WTC11 (cell line): ENCODE results near the gene GLRA1. TPM values are rescaled to one million over a fixed set of nuclear protein-coding genes. Genes with fewer than 3 reads are reported as not detected.

ENCODE experiments used
- ATAC-seq: fragments of 200-7000 bp; cut with Tn5 transposase; 2 replicates; pipeline ENCODE4 v1.10.0; 2021; ENCODE audit warnings: mild to moderate bottlenecking, moderate library complexity
- CTCF ChIA-PET: fragments of 300-600 bp; sonication (Branson Sonifier 250); formaldehyde crosslinking; loops from one replicate; lab custom pipeline; 2021; ENCODE audit warnings: antibody characterized with exemption; lab: Charles Lee
- POLR2A ChIA-PET: fragments of 350-600 bp; sonication (Branson Sonifier 250); formaldehyde crosslinking; loops from one replicate; lab custom pipeline; 2021; ENCODE audit warnings: antibody characterized with exemption; lab: Charles Lee
- DNase-seq: peaks from one replicate; pipeline ENCODE4 v3.0.0; 2021; ENCODE audit warnings: low spot score
- H3K27ac Mint-ChIP-seq: 2 replicates; pipeline ENCODE4 v1.8.0; 2021; ENCODE audit warnings: mixed read lengths
- H3K27me3 Mint-ChIP-seq: 2 replicates; pipeline ENCODE4 v1.8.0; 2021; ENCODE audit warnings: low read depth, mild to moderate bottlenecking, moderate library complexity, mixed read lengths
- H3K36me3 Mint-ChIP-seq: 2 replicates; pipeline ENCODE4 v1.8.0; 2021; ENCODE audit warnings: mixed read lengths
- H3K4me1 Mint-ChIP-seq: 2 replicates; pipeline ENCODE4 v1.8.0; 2022; ENCODE audit warnings: mixed read lengths
- H3K4me3 Mint-ChIP-seq: 2 replicates; pipeline ENCODE4 v1.8.0; 2021; ENCODE audit warnings: mild to moderate bottlenecking, moderate library complexity, mixed read lengths
- H3K9me3 Mint-ChIP-seq: 2 replicates; pipeline ENCODE4 v1.8.0; 2021; ENCODE audit warnings: mixed read lengths
- CREB1 ChIP-seq: sonication (generic); formaldehyde crosslinking; IDR thresholded peaks from 2 replicates; pipeline ENCODE4 v1.8.0; 2023; ENCODE audit warnings: mild to moderate bottlenecking, missing genetic modification reagents
- CREM ChIP-seq: sonication (generic); formaldehyde crosslinking; IDR thresholded peaks from 2 replicates; pipeline ENCODE4 v1.8.1; 2022; ENCODE audit warnings: mild to moderate bottlenecking, missing genetic modification reagents, moderate library complexity
- CTCF ChIP-seq: fragments of 200-600 bp; IDR thresholded peaks from 2 replicates; pipeline ENCODE4 v1.8.0; 2022; ENCODE audit warnings: antibody characterized with exemption
- E2F5 ChIP-seq: sonication (generic); formaldehyde crosslinking; IDR thresholded peaks from 2 replicates; pipeline ENCODE4 v1.8.1; 2022; ENCODE audit warnings: mild to moderate bottlenecking, moderate library complexity, missing genetic modification reagents
- ERG ChIP-seq: fragments of 250-450 bp; sonication (Bioruptor Pico); IDR thresholded peaks from 2 replicates; pipeline ENCODE4 v1.8.0; 2021; ENCODE audit warnings: mild to moderate bottlenecking
- ESRRA ChIP-seq: sonication (generic); formaldehyde crosslinking; IDR thresholded peaks from 2 replicates; pipeline ENCODE4 v1.8.1; 2022; ENCODE audit warnings: mild to moderate bottlenecking, missing genetic modification reagents, borderline replicate concordance
- ETV6 ChIP-seq: sonication (generic); formaldehyde crosslinking; IDR thresholded peaks from 2 replicates; pipeline ENCODE4 v1.8.1; 2022; ENCODE audit warnings: mild to moderate bottlenecking, missing genetic modification reagents
- FOXP4 ChIP-seq: sonication (generic); formaldehyde crosslinking; IDR thresholded peaks from 2 replicates; pipeline ENCODE4 v1.8.0; 2022; ENCODE audit warnings: mild to moderate bottlenecking, missing genetic modification reagents
- HMGA2 ChIP-seq: fragments of 250-450 bp; sonication (Bioruptor Pico); IDR thresholded peaks from 2 replicates; pipeline ENCODE4 v1.4.0; 2021; ENCODE audit warnings: mild to moderate bottlenecking, moderate library complexity
- JAZF1 ChIP-seq: fragments of 250-450 bp; sonication (Bioruptor Pico); IDR thresholded peaks from 2 replicates; pipeline ENCODE4 v1.9.0; 2021; ENCODE audit warnings: moderate library complexity, mild to moderate bottlenecking, inconsistent platforms
- KAT7 ChIP-seq: sonication (generic); formaldehyde crosslinking; IDR thresholded peaks from 2 replicates; pipeline ENCODE4 v1.8.1; 2023; ENCODE audit warnings: missing genetic modification reagents, mild to moderate bottlenecking, borderline replicate concordance
- NFE2L1 ChIP-seq: sonication (generic); formaldehyde crosslinking; IDR thresholded peaks from 2 replicates; pipeline ENCODE4 v1.8.1; 2023; ENCODE audit warnings: missing genetic modification reagents
- NFYB ChIP-seq: sonication (generic); formaldehyde crosslinking; conservative IDR thresholded peaks from 2 replicates; pipeline ENCODE4 v1.8.0; 2022; ENCODE audit warnings: low read depth, missing genetic modification reagents
- OVOL2 ChIP-seq: fragments of 250-450 bp; sonication (Bioruptor Pico); IDR thresholded peaks from 2 replicates; pipeline ENCODE4 v1.9.0; 2021; ENCODE audit warnings: mild to moderate bottlenecking, borderline replicate concordance
- PREB ChIP-seq: sonication (generic); formaldehyde crosslinking; IDR thresholded peaks from 2 replicates; pipeline ENCODE4 v1.8.1; 2022; ENCODE audit warnings: mild to moderate bottlenecking, missing genetic modification reagents, moderate library complexity, borderline replicate concordance
- SOX15 ChIP-seq: fragments of 250-450 bp; sonication (Bioruptor Pico); IDR thresholded peaks from 2 replicates; pipeline ENCODE4 v1.9.0; 2021; ENCODE audit warnings: mild to moderate bottlenecking
- TCF7 ChIP-seq: sonication (generic); formaldehyde crosslinking; IDR thresholded peaks from 2 replicates; pipeline ENCODE4 v1.8.0; 2022; ENCODE audit warnings: mild to moderate bottlenecking, low read depth, missing genetic modification reagents, moderate library complexity
- TEAD1 ChIP-seq: sonication (generic); formaldehyde crosslinking; IDR thresholded peaks from 2 replicates; pipeline ENCODE4 v1.8.0; 2022; ENCODE audit warnings: mild to moderate bottlenecking, missing genetic modification reagents
- TP53 ChIP-seq: sonication (generic); formaldehyde crosslinking; IDR thresholded peaks from 2 replicates; pipeline ENCODE4 v1.8.1; 2023; ENCODE audit warnings: mild to moderate bottlenecking, missing genetic modification reagents
- USF1 ChIP-seq: sonication (generic); formaldehyde crosslinking; IDR thresholded peaks from 2 replicates; pipeline ENCODE4 v1.8.0; 2022; ENCODE audit warnings: mild to moderate bottlenecking, missing genetic modification reagents
- ZMAT4 ChIP-seq: fragments of 250-450 bp; sonication (Bioruptor Pico); IDR thresholded peaks from 2 replicates; pipeline ENCODE4 v1.9.0; 2021; ENCODE audit warnings: mild to moderate bottlenecking
- ZNF121 ChIP-seq: sonication (generic); formaldehyde crosslinking; IDR thresholded peaks from 2 replicates; pipeline ENCODE4 v1.8.0; 2023; ENCODE audit warnings: missing genetic modification reagents
- ZNF219 ChIP-seq: sonication (generic); formaldehyde crosslinking; IDR thresholded peaks from 2 replicates; pipeline ENCODE4 v1.8.0; 2023; ENCODE audit warnings: missing genetic modification reagents, mild to moderate bottlenecking, borderline replicate concordance
- ZNF232 ChIP-seq: sonication (generic); formaldehyde crosslinking; IDR thresholded peaks from 2 replicates; pipeline ENCODE4 v1.8.0; 2022; ENCODE audit warnings: mild to moderate bottlenecking, missing genetic modification reagents
- ZNF396 ChIP-seq: fragments of 250-450 bp; sonication (Bioruptor Pico); IDR thresholded peaks from 2 replicates; pipeline ENCODE4 v1.8.0; 2021; ENCODE audit warnings: mild to moderate bottlenecking, moderate library complexity, borderline replicate concordance
- ZNF512 ChIP-seq: sonication (generic); formaldehyde crosslinking; IDR thresholded peaks from 2 replicates; pipeline ENCODE4 v1.8.1; 2022; ENCODE audit warnings: missing genetic modification reagents, borderline replicate concordance
- ZNF671 ChIP-seq: fragments of 250-450 bp; sonication (Bioruptor Pico); IDR thresholded peaks from 2 replicates; pipeline ENCODE4 v1.8.0; 2021; ENCODE audit warnings: mild to moderate bottlenecking
- total RNA-seq: library from RNA; stranded (reverse); gene quantifications from 3 replicates; pipeline ENCODE4 v1.2.3, GENCODE V29; 2021

The GLRA1 gene
- total RNA-seq, 1 experiment from 2014 or later, result not detected

GRCh38 chr5:151847871-151848270, 76.8 kb downstream of the GLRA1 start:
- no peaks in the 10 kb centered on the region for H3K4me1 Mint-ChIP-seq
- TF ChIP-seq OVOL2 (CRISPR knock-in tag), result no peak
- no peak for TF ChIP-seq TCF7 (CRISPR knock-in tag)
- TF ChIP-seq ZNF232, result no peak
- no peak for TF ChIP-seq ZNF396
- TF ChIP-seq ZNF219 (CRISPR knock-in tag), result no peak
- TF ChIP-seq SOX15 (CRISPR knock-in tag), result no peak
- no peak for TF ChIP-seq ZMAT4 (CRISPR knock-in tag)
- TF ChIP-seq FOXP4, result no peak
- no peak for TF ChIP-seq ZNF121 (CRISPR knock-in tag)
- TF ChIP-seq ESRRA (CRISPR knock-in tag), result no peak
- no peak for TF ChIP-seq NFYB (CRISPR knock-in tag)
- TF ChIP-seq TP53 (CRISPR knock-in tag), result no peak
- TF ChIP-seq CTCF, result no peak
- TF ChIP-seq USF1 (CRISPR knock-in tag), result no peak
- TF ChIP-seq ETV6 (CRISPR knock-in tag), result no peak
- no peak for TF ChIP-seq NFE2L1 (CRISPR knock-in tag)
- TF ChIP-seq JAZF1 (CRISPR knock-in tag), result no peak
- TF ChIP-seq KAT7, result no peak
- no peak for TF ChIP-seq CREB1 (CRISPR knock-in tag)
- no peak for TF ChIP-seq CREM (CRISPR knock-in tag)
- H3K36me3 Mint-ChIP-seq, result no peaks in the 10 kb centered on the region
- 0 out of 2 replicates have a peak, but pooled peaks cover 3% of the 10 kb centered on the region for H3K27me3 Mint-ChIP-seq
- no peak for DNase-seq
- ChIA-PET CTCF (no interaction called here), POLR2A (no interaction called here)
- H3K9me3 Mint-ChIP-seq, result no peaks in the 10 kb centered on the region
- no peak for ATAC-seq
- no peak overlapping the region for H3K4me3 Mint-ChIP-seq
- H3K27ac Mint-ChIP-seq, result no peak overlapping the region

- H3K9me3 Mint-ChIP-seq, result no peaks in the 10 kb centered on the region
- no peak overlapping the region for H3K4me3 Mint-ChIP-seq
- no peak overlapping the region for H3K27ac Mint-ChIP-seq
- no peaks in the 10 kb centered on the region for H3K4me1 Mint-ChIP-seq
- H3K36me3 Mint-ChIP-seq, result no peaks in the 10 kb centered on the region
- POLR2A ChIA-PET, result no interaction called here
- CTCF ChIA-PET, result no interaction called here
- DNase-seq (no peak), ATAC-seq (no peak)
- 0 out of 2 replicates have a peak, but pooled peaks cover 3% of the 10 kb centered on the region for H3K27me3 Mint-ChIP-seq
- TF ChIP-seq PREB (CRISPR knock-in tag) (no peak), ZNF671 (CRISPR knock-in tag) (no peak), ZNF512 (no peak), TEAD1 (CRISPR knock-in tag) (no peak), E2F5 (CRISPR knock-in tag) (no peak), ERG (CRISPR knock-in tag) (no peak), HMGA2 (CRISPR knock-in tag) (no peak), ZMAT4 (CRISPR knock-in tag) (no peak), CREM (CRISPR knock-in tag) (no peak)
These were observed 77.9 kb downstream of the GLRA1 start for GRCh38 chr5:151846765-151847164.
